HL-60 (cell line): ENCODE measurements around the gene HOXD13.
A peak's percentile ranks its signal among the peaks of the same experiment; 100 is the strongest.

Experiments
- DNase-seq, 2 experiments: peaks; one replicate each; pipeline ENCODE4 v3.0.0-alpha.2; 2010 to 2020; ENCODE audit warnings: low read depth in 1 of 2, low spot score in 1 of 2
- H3K27ac ChIP-seq: fragments of 250-450 bp; sonication (Bioruptor Pico); replicated peaks from 2 replicates; pipeline ENCODE4 v1.5.1; 2020; ENCODE audit warnings: mild to moderate bottlenecking, moderate library complexity
- H3K27me3 ChIP-seq: fragments of 250-450 bp; sonication (Bioruptor Pico); 2 replicates; pipeline ENCODE4 v1.5.1; 2021; ENCODE audit warnings: mild to moderate bottlenecking, moderate library complexity; ENCODE audit not compliant: insufficient read depth, poor library complexity, severe bottlenecking
- H3K4me3 ChIP-seq: replicated peaks from 2 replicates; pipeline ENCODE4 v1.5.1; 2011; ENCODE audit warnings: mild to moderate bottlenecking, control low read depth, low read length; ENCODE audit not compliant: insufficient read depth
- GABPA ChIP-seq: IDR thresholded peaks from 2 replicates; pipeline ENCODE4 v1.6.1; 2012; ENCODE audit warnings: low read depth
- POLR2AphosphoS5 ChIP-seq: IDR thresholded peaks from 2 replicates; pipeline ENCODE4 v1.6.1; 2012; ENCODE audit warnings: low read depth
- SPI1 ChIP-seq: IDR thresholded peaks from 2 replicates; pipeline ENCODE4 v1.6.1; 2012; ENCODE audit warnings: low read depth, mild to moderate bottlenecking, borderline replicate concordance
- TF ChIP-seq, protein P1 (sequence below): IDR thresholded peaks from 2 replicates; pipeline ENCODE4 v1.6.1; 2012; ENCODE audit warnings: low read depth; ENCODE audit not compliant: insufficient replicate concordance
- TF ChIP-seq, protein P2 (sequence below): IDR thresholded peaks from one replicate; pipeline ENCODE4 v1.5.1; 2011; ENCODE audit warnings: low read length, control low read depth, inconsistent platforms; ENCODE audit not compliant: insufficient read depth

The HOXD13 gene

DNA sequence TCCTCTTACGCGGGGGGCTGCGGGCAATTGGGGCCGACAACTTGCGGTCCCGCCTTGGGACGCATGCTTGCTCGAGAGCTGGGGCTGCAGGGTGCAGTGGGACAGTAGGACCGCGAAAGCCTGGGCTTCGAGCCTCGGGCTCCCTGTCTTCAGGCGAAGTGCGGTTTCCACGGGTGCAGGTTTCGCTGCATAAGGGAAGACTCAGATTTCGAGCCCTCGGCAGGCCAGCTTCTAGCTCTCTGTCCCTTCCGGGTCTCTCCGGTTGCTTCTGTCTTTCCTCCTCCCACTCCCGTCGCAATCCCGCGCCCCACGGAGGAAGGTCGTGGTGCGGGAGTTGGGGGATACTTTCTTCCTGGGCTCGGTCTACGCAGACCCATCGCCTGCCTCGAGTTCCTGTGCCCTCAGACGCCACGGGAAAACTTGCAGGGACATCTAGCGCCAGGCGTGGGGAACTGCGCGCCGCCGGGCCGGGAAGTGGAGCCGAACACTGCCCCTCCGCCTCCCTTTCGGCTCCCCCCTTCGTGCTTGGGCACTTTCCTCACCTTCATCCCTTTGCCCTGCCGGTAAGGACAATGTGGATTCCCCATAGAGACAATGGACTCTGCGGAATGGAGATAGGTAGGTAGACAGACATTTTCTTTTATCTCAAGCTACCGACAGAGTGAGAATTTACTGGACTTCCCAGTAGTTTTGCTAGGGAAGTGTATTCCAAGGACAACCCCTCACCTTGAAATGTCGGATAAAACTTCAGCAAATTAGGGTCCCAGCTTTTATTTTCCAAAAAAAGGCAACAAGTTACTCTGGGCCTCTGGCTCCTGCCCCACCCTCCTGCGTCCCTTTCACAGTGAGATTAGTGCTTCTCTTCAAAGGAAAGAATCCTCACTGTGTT is 4.2 kb upstream of the HOXD13 start:
- peak overlapping the region; percentile 33 for H3K4me3 ChIP-seq

DNA sequence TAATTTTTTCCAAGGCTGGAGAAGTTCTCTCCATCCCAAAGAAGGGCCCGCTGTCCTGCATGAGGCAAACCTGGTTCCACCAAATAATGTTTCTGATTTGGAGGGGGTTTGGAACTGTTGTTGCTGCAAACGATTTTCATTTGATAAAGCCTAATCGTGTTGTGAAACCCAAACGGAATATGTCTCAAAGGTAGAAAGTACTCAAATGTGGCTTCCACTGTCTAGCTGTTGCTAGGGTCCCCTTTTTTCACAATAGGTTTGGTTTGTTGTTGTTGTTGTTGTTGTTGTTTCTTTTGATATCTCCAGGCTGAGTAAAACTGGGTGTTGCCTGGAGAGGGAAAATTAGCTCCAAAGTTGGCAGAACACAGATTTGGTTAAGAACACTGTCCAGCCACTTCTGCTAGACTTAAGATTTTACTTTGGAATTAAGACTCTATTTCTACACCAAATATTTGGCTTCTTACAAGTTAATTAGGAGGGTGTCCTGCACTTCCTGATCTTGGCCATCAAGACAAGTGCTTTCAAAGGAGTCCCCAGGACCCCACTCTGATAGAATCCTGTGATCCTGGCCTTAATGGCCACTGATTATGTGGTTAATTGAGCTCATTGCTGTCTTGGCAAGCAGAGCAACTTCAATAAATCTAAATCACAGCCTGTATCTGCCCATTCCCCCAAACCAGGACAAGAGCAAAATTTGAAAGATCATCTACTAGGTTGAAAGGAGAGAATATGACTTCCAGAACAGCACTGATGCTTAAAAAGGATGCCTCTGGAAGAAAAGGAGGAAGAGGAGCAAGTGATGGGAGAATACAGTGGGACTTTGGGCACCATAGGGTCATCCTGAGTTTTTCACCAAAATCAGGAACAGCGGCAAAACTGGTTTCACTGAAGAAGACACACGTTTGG is 3.3 kb upstream of the HOXD13 start:
- no peak for DNase-seq
- TF ChIP-seq, protein P1, sequence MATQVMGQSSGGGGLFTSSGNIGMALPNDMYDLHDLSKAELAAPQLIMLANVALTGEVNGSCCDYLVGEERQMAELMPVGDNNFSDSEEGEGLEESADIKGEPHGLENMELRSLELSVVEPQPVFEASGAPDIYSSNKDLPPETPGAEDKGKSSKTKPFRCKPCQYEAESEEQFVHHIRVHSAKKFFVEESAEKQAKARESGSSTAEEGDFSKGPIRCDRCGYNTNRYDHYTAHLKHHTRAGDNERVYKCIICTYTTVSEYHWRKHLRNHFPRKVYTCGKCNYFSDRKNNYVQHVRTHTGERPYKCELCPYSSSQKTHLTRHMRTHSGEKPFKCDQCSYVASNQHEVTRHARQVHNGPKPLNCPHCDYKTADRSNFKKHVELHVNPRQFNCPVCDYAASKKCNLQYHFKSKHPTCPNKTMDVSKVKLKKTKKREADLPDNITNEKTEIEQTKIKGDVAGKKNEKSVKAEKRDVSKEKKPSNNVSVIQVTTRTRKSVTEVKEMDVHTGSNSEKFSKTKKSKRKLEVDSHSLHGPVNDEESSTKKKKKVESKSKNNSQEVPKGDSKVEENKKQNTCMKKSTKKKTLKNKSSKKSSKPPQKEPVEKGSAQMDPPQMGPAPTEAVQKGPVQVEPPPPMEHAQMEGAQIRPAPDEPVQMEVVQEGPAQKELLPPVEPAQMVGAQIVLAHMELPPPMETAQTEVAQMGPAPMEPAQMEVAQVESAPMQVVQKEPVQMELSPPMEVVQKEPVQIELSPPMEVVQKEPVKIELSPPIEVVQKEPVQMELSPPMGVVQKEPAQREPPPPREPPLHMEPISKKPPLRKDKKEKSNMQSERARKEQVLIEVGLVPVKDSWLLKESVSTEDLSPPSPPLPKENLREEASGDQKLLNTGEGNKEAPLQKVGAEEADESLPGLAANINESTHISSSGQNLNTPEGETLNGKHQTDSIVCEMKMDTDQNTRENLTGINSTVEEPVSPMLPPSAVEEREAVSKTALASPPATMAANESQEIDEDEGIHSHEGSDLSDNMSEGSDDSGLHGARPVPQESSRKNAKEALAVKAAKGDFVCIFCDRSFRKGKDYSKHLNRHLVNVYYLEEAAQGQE = no peak
- TF ChIP-seq GABPA (no peak), SPI1 (no peak), POLR2AphosphoS5 (no peak)
- TF ChIP-seq, protein P2, sequence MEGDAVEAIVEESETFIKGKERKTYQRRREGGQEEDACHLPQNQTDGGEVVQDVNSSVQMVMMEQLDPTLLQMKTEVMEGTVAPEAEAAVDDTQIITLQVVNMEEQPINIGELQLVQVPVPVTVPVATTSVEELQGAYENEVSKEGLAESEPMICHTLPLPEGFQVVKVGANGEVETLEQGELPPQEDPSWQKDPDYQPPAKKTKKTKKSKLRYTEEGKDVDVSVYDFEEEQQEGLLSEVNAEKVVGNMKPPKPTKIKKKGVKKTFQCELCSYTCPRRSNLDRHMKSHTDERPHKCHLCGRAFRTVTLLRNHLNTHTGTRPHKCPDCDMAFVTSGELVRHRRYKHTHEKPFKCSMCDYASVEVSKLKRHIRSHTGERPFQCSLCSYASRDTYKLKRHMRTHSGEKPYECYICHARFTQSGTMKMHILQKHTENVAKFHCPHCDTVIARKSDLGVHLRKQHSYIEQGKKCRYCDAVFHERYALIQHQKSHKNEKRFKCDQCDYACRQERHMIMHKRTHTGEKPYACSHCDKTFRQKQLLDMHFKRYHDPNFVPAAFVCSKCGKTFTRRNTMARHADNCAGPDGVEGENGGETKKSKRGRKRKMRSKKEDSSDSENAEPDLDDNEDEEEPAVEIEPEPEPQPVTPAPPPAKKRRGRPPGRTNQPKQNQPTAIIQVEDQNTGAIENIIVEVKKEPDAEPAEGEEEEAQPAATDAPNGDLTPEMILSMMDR = no peak
- Histone ChIP-seq H3K27ac (no peak overlapping the region), H3K27me3 (peaks cover 88% of the 10 kb centered on the region), H3K4me3 (no peak overlapping the region)

More for the DNA sequence above, 4.2 kb upstream of the HOXD13 start:
- TF ChIP-seq, protein P2 = peak; percentile 73
- TF ChIP-seq SPI1 (peak; percentile 47; the same call in 1 of the 2 replicates), GABPA (no peak), POLR2AphosphoS5 (no peak)
- TF ChIP-seq, protein P1 = no peak
- Histone ChIP-seq H3K27me3 (peaks cover 88% of the 10 kb centered on the region), H3K27ac (no peak overlapping the region)
- DNase-seq = peak in 1 of 2 experiments; percentile 44

DNA sequence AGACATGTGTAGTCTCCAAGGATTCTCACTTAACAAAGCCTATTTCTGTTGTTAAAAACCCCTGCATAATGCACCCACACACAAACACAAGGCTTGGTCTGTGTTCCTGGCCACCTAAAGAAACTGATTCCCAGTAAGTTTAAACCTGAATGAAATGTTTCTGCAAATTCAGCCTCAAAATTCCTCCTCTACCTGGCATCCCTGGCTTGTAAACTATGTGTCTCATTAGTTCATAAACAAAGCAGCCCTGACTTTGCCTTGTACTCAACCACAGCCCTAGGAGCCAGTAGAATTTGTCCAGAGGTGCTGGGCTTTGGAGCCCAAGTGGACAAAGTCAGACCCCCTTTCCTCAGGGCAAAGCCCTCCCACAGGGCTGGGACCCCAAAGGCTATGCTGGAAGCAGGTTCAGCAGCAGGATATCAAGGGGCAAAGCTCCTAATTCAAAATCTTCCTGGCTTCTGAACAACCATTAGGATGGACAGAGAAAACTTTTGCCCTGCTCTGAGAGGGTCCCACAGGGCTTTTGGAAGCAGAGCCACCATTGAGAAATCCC is 2.6 kb upstream of the HOXD13 start:
- Histone ChIP-seq H3K27me3 (peaks cover 89% of the 10 kb centered on the region), H3K4me3 (no peak overlapping the region), H3K27ac (no peak overlapping the region)
- DNase-seq = no peak
- TF ChIP-seq SPI1 = no peak
- no peak for TF ChIP-seq POLR2AphosphoS5
- TF ChIP-seq GABPA = no peak
- TF ChIP-seq, protein P2 = no peak
- TF ChIP-seq, protein P1 = no peak
